ENCODE results near the gene DDX51. TPM values are rescaled to one million over a fixed set of nuclear protein-coding genes. Genes with fewer than 3 reads are reported as not detected.

Gene DDX51
- total RNA-seq, 3 donors from 2014 or later (not counting 1 experiment from before 2014, with no cell fraction given), result 39.5 to 55.9 (median 54.2) TPM

- Mint-ChIP-seq H3K4me3 (no peak overlapping the region), H3K9me3 (peaks cover 3 to 9% of the 10 kb centered on the region in 2 donors), H3K27ac (no peak overlapping the region), H3K36me3 (no peaks in the 10 kb centered on the region), H3K27me3 (ENCODE audit: low read depth in 2 of 2) (peaks cover 0 to 3% of the 10 kb centered on the region in 2 donors), H3K4me1 (peaks cover 0 to 10% of the 10 kb centered on the region in 2 donors)
- intact Hi-C loops (cut with micrococcal nuclease), result no loop called here
- WGBS (ENCODE audit: insufficient coverage), result 82% methylated on average over 2 of the region's 2 CpGs
- DNase-seq (no peak), ATAC-seq (no peak)
- Histone ChIP-seq H3K27me3 (ENCODE audit: control insufficient read depth, insufficient read depth, low read length) (no peaks in the 10 kb centered on the region), H3K27ac (ENCODE audit: low read length) (no peak overlapping the region), H3K4me1 (ENCODE audit: control insufficient read depth, insufficient read depth, low read length) (peaks cover 20% of the 10 kb centered on the region), H3K9me3 (ENCODE audit: control insufficient read depth, insufficient read depth, low read length) (no peaks in the 10 kb centered on the region), H3K36me3 (ENCODE audit: control insufficient read depth, insufficient read depth, low read length) (no peaks in the 10 kb centered on the region), H3K4me3 (ENCODE audit: low read length) (no peak overlapping the region)
- no peak for TF ChIP-seq CTCF (IDR thresholded peaks at IDR 0.05)
Measured at GRCh38 chr12:132166093-132166492, 22.0 kb upstream of the DDX51 start.

GRCh38 chr12:132165584-132165983 is 21.5 kb upstream of the DDX51 start:
- DNase-seq, result no peak
- no peak overlapping the region for H3K4me3 Mint-ChIP-seq

GRCh38 chr12:132164426-132164825 is 20.3 kb upstream of the DDX51 start:
- Histone ChIP-seq H3K36me3 (ENCODE audit: control insufficient read depth, insufficient read depth, low read length) (no peaks in the 10 kb centered on the region), H3K4me3 (ENCODE audit: low read length) (no peak overlapping the region), H3K27me3 (ENCODE audit: control insufficient read depth, insufficient read depth, low read length) (no peaks in the 10 kb centered on the region), H3K9me3 (ENCODE audit: control insufficient read depth, insufficient read depth, low read length) (no peaks in the 10 kb centered on the region), H3K4me1 (ENCODE audit: control insufficient read depth, insufficient read depth, low read length) (peaks cover 20% of the 10 kb centered on the region), H3K27ac (ENCODE audit: low read length) (no peak overlapping the region)
- intact Hi-C loops (cut with micrococcal nuclease), result no loop called here
- Mint-ChIP-seq H3K27me3 (ENCODE audit: low read depth in 2 of 2) (peaks cover 0 to 3% of the 10 kb centered on the region in 2 donors), H3K9me3 (peaks cover 3 to 9% of the 10 kb centered on the region in 2 donors), H3K4me1 (peaks cover 0 to 10% of the 10 kb centered on the region in 2 donors), H3K4me3 (no peak overlapping the region), H3K36me3 (no peaks in the 10 kb centered on the region), H3K27ac (no peak overlapping the region)
- no peak for TF ChIP-seq CTCF (IDR thresholded peaks at IDR 0.05)
- ATAC-seq, result no peak
- 96% methylated on average over 5 of the region's 7 CpGs for WGBS (ENCODE audit: insufficient coverage)
- DNase-seq, result no peak

More at GRCh38 chr12:132165584-132165983, 21.5 kb upstream of the DDX51 start:
- 98% methylated on average over 6 of the region's 6 CpGs for WGBS (ENCODE audit: insufficient coverage)
- no peaks in the 10 kb centered on the region for H3K27me3 ChIP-seq (ENCODE audit: control insufficient read depth, insufficient read depth, low read length)
- Mint-ChIP-seq H3K4me1 (peaks cover 0 to 10% of the 10 kb centered on the region in 2 donors), H3K27me3 (ENCODE audit: low read depth in 2 of 2) (peaks cover 0 to 3% of the 10 kb centered on the region in 2 donors), H3K27ac (no peak overlapping the region), H3K9me3 (peaks cover 3 to 9% of the 10 kb centered on the region in 2 donors), H3K36me3 (no peaks in the 10 kb centered on the region)
- H3K4me1 ChIP-seq (ENCODE audit: control insufficient read depth, insufficient read depth, low read length), result peaks cover 20% of the 10 kb centered on the region
- H3K36me3 ChIP-seq (ENCODE audit: control insufficient read depth, insufficient read depth, low read length), result no peaks in the 10 kb centered on the region
- no peak overlapping the region for H3K4me3 ChIP-seq (ENCODE audit: low read length)
- intact Hi-C loops (cut with micrococcal nuclease), result no loop called here
- no peak for TF ChIP-seq CTCF (IDR thresholded peaks at IDR 0.05)
- H3K27ac ChIP-seq (ENCODE audit: low read length), result no peak overlapping the region
- H3K9me3 ChIP-seq (ENCODE audit: control insufficient read depth, insufficient read depth, low read length), result no peaks in the 10 kb centered on the region
- ATAC-seq, result no peak

GRCh38 chr12:132163911-132164288 is 19.8 kb upstream of the DDX51 start:
- H3K27ac ChIP-seq (ENCODE audit: low read length), result no peak overlapping the region
- no peak overlapping the region for H3K27ac Mint-ChIP-seq
- no peaks in the 10 kb centered on the region for H3K9me3 ChIP-seq (ENCODE audit: control insufficient read depth, insufficient read depth, low read length)
- ATAC-seq (no peak), DNase-seq (no peak)
- WGBS (ENCODE audit: insufficient coverage), result 81% methylated on average over 11 of the region's 11 CpGs
- no peak overlapping the region for H3K4me3 Mint-ChIP-seq
- no peak for TF ChIP-seq CTCF (IDR thresholded peaks at IDR 0.05)
- peaks cover 0 to 10% of the 10 kb centered on the region in 2 donors for H3K4me1 Mint-ChIP-seq
- no peaks in the 10 kb centered on the region for H3K36me3 ChIP-seq (ENCODE audit: control insufficient read depth, insufficient read depth, low read length)
- H3K9me3 Mint-ChIP-seq, result peaks cover 3 to 9% of the 10 kb centered on the region in 2 donors
- no peaks in the 10 kb centered on the region for H3K36me3 Mint-ChIP-seq
- intact Hi-C loops (cut with micrococcal nuclease), result no loop called here
- H3K4me3 ChIP-seq (ENCODE audit: low read length), result no peak overlapping the region
- H3K27me3 ChIP-seq (ENCODE audit: control insufficient read depth, insufficient read depth, low read length), result no peaks in the 10 kb centered on the region
- H3K4me1 ChIP-seq (ENCODE audit: control insufficient read depth, insufficient read depth, low read length), result peaks cover 20% of the 10 kb centered on the region
- H3K27me3 Mint-ChIP-seq (ENCODE audit: low read depth in 2 of 2), result peaks cover 0 to 3% of the 10 kb centered on the region in 2 donors
